Mucosa of stomach (tissue), 1 donor: ENCODE measurements around the gene FBXW7.

Experiments
- H3K27me3 ChIP-seq: one replicate; pipeline ENCODE4 v1.7.0; 2013; ENCODE audit warnings: mild to moderate bottlenecking, low read length; ENCODE audit not compliant: control insufficient read depth, insufficient read depth
- H3K36me3 ChIP-seq: one replicate; pipeline ENCODE4 v1.7.0; 2013; ENCODE audit warnings: low read length; ENCODE audit not compliant: control insufficient read depth, insufficient read depth
- H3K4me1 ChIP-seq: one replicate; pipeline ENCODE4 v1.7.0; 2013; ENCODE audit warnings: mild to moderate bottlenecking, low read length; ENCODE audit not compliant: control insufficient read depth, insufficient read depth
- H3K4me3 ChIP-seq: one replicate; pipeline ENCODE4 v1.7.0; 2013; ENCODE audit warnings: low read length
- H3K9ac ChIP-seq: one replicate; pipeline ENCODE4 v1.7.0; 2013; ENCODE audit warnings: mild to moderate bottlenecking, low read length, moderate library complexity
- H3K9me3 ChIP-seq: one replicate; pipeline ENCODE4 v1.7.0; 2013; ENCODE audit warnings: mild to moderate bottlenecking, low read length, moderate library complexity; ENCODE audit not compliant: control insufficient read depth
- donor health status: Pancreatic carcinoma.

Gene FBXW7

DNA sequence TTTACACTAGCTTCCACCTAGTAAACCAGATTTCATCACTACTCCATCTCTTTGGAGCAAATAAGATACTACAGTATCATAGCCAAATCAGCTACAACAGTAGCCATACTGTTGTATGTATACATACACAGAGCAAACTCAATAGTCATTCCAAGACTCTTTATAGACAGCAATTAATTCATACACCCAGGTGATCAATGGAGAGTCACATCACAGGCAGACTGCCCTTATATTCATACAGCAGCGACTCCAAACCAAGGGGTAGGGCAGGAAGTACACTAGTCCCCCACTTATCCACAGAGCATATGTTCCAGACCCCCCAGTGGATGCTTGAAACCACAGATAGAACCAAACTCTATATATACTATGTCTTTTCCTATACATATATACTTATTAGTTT, 76.6 kb downstream of the FBXW7 start:
- H3K9me3 ChIP-seq, result no peaks in the 10 kb centered on the region
- H3K9ac ChIP-seq, result no peak overlapping the region
- H3K4me1 ChIP-seq, result no peaks in the 10 kb centered on the region
- H3K4me3 ChIP-seq, result no peak overlapping the region
- H3K36me3 ChIP-seq, result no peaks in the 10 kb centered on the region
- no peaks in the 10 kb centered on the region for H3K27me3 ChIP-seq

DNA sequence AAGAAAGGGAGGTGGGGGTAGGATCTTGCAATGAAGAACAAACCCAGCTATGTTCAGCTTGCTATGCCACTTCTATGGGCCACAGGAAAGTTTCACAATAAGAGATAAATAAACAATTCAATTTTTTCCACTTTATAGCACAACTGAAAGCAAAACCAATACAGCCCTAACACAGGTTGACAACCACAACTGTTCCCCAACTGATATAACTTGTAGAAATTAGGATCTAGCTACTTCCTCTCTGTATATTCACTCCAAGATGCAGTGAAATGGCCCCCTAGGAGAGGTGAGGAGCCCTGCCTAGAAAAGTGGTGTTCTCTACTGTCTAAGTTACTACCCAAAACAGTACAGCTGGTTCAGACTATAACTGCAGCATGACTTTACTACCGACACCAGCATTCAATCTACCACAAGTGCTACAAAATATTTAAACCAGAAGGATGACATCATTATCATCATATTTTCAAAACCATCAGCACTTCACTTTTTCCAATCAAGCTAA, 77.0 kb downstream of the FBXW7 start:
- Histone ChIP-seq H3K36me3 (no peaks in the 10 kb centered on the region), H3K4me1 (no peaks in the 10 kb centered on the region)

DNA sequence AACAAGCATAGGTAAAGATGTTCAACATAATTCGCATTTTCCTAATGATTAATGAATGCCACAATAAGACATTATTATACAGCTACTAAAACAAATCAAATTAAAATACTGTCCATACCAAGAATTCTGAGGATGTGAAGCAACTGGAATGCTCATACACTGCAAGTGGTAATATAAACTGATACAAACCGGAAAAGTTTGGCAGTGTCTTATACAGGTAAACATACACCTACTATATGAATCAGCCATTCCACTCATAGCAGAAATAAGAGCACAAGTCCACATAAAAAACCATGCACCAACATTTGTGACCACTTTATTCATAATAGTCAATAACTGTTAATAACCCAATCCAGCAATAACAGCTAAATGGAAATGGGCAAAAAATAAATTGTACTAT, 79.3 kb downstream of the FBXW7 start:
- Histone ChIP-seq H3K9ac (no peak overlapping the region), H3K4me1 (no peaks in the 10 kb centered on the region), H3K9me3 (no peaks in the 10 kb centered on the region), H3K36me3 (no peaks in the 10 kb centered on the region), H3K27me3 (no peaks in the 10 kb centered on the region), H3K4me3 (no peak overlapping the region)

More for the DNA sequence above, 77.0 kb downstream of the FBXW7 start:
- Histone ChIP-seq H3K27me3 (no peaks in the 10 kb centered on the region), H3K9me3 (no peaks in the 10 kb centered on the region), H3K4me3 (no peak overlapping the region), H3K9ac (no peak overlapping the region)

DNA sequence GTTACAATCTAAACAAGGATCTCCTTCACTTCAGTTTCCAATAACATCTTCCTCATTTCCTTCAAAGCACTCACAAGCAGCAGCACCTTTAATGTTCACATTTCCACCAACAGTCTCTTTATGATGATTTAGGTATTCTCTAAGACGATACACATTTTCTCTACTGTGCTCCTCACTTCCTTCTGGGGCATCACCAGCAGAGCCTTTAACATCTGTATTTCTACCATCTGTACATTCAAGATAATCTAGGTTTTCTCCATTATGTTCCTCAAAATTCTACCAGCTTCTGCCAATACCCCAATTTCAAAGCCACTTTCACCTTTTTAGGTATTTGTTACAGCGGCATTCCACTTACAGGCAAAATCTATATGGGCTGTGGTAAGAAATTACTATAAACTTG, 80.6 kb downstream of the FBXW7 start:
- no peaks in the 10 kb centered on the region for H3K9me3 ChIP-seq
- no peak overlapping the region for H3K9ac ChIP-seq
- H3K4me1 ChIP-seq, result no peaks in the 10 kb centered on the region
- no peaks in the 10 kb centered on the region for H3K27me3 ChIP-seq
- no peaks in the 10 kb centered on the region for H3K36me3 ChIP-seq
- H3K4me3 ChIP-seq, result no peak overlapping the region

DNA sequence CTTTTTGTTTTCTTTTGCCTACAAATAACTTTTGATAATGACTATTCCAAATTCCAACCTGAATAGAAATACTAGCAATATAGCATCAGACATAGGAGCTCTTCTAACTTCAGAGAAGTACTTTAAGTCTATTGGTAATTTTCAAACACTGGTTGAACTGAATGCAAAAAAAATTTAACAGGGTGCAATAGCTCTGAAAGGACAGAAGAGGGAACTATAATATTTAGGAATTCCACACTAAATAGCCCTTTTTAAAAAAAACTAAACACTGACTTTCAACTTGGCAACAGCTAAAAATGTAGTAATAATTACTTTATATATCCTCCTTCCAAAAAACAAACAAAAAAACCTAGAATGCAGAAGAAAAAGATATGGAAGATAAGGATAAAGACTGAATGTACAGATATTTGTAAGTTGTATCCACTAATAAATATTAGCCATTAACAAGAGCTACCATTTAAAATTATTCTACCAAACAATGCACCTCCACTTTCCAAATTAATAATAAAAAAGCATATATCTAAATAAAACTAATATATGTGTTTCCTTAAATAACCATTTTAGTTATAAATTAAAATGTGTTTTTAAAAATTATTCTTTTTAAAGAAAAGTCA, 81.4 kb downstream of the FBXW7 start:
- Histone ChIP-seq H3K4me1 (no peaks in the 10 kb centered on the region), H3K9me3 (no peaks in the 10 kb centered on the region), H3K9ac (no peak overlapping the region), H3K36me3 (no peaks in the 10 kb centered on the region), H3K4me3 (no peak overlapping the region), H3K27me3 (no peaks in the 10 kb centered on the region)

DNA sequence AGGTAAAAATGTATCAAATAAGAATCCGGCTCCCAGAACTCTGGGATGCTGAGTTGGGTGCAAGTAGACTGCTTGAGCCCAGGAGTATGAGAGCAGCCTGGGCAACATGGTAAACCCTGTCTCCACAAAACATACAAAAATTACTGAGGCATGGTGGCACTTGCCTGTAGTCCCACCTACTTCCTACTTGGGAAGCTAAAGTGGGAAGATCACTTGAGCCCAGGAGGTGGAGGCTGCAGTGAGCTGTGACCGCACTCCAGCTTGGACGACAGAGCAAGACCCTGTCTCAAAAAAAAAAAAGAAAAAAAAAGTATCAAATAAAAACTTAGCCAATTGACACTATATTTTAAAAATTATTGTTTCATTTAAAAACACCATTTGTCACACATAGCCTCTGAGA, 84.4 kb downstream of the FBXW7 start:
- Histone ChIP-seq H3K9ac (no peak overlapping the region), H3K9me3 (no peaks in the 10 kb centered on the region), H3K27me3 (no peaks in the 10 kb centered on the region), H3K4me1 (no peaks in the 10 kb centered on the region), H3K36me3 (no peaks in the 10 kb centered on the region), H3K4me3 (no peak overlapping the region)

DNA sequence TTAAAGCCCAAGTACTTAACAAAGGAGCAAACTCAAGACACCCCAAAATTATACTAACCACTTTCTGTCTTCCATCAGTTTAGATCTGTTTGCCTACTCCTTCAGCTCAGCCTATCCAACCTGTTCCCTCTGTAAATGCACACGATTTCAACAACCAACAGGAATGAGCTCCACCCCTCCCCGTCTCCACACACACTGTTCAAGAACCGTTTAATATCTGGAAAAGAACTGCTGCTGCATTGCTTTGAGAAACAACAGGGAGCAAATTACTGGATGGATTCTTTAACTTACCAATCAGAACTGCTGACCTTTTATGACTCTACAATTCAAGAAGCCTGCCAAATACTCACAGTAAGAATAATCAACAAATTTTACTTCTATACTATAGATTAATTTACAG, 87.0 kb downstream of the FBXW7 start:
- no peaks in the 10 kb centered on the region for H3K9me3 ChIP-seq
- H3K4me3 ChIP-seq, result no peak overlapping the region
- H3K36me3 ChIP-seq, result no peaks in the 10 kb centered on the region
- H3K9ac ChIP-seq, result no peak overlapping the region
- H3K4me1 ChIP-seq, result no peaks in the 10 kb centered on the region
- H3K27me3 ChIP-seq, result no peaks in the 10 kb centered on the region

DNA sequence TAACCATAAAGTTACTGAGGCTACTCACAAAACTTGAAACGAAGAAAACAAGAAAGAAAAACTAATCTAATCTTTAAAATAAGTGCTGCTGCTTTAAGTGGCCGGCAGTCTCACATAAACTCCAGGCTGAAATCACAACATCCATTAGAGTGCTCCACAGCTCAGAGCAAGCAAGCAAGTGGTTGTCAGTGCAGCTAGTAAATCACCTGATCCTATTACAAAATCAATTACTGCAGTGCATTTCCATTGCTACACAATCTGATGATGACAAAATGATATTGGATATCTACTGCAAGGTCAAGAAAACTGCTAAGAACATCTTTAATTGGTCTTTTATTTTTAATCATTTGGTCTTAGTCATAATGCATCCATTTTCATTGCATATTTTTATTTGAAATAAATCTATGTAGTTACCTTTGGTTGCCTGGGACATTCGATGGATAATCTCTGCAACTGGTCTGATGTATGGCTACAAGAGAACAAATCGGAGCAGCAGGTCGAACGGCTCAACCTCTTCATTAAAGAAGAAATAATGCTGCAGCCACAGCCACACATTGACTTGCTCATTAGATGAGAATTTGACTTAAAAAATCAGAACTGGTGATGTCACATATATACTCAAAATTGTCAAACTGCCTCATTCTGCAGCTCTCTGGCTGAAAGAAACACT, 87.7 kb downstream of the FBXW7 start:
- no peak overlapping the region for H3K9ac ChIP-seq
- no peaks in the 10 kb centered on the region for H3K9me3 ChIP-seq
- no peaks in the 10 kb centered on the region for H3K27me3 ChIP-seq
- no peaks in the 10 kb centered on the region for H3K4me1 ChIP-seq
- no peak overlapping the region for H3K4me3 ChIP-seq
- H3K36me3 ChIP-seq, result no peaks in the 10 kb centered on the region

DNA sequence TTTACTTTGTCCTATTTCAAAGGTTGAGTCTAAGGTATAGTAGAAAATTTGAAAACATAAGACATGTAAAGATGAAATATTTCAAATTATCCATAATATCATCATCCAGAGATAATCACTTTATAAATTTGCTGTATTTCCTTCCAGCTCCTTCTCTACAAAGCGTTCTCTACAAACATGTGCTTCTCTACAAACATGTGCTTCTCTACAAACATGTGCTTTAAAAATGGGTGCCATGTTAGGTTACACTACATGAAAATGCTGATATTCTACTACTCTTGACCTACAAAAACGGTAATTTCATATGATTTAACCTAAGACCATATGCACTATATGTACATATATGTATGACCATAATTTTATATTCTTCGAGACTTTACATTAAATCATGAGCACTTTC, 92.0 kb downstream of the FBXW7 start:
- Histone ChIP-seq H3K4me3 (no peak overlapping the region), H3K36me3 (no peaks in the 10 kb centered on the region), H3K4me1 (no peaks in the 10 kb centered on the region), H3K9me3 (no peaks in the 10 kb centered on the region), H3K27me3 (no peaks in the 10 kb centered on the region), H3K9ac (no peak overlapping the region)

DNA sequence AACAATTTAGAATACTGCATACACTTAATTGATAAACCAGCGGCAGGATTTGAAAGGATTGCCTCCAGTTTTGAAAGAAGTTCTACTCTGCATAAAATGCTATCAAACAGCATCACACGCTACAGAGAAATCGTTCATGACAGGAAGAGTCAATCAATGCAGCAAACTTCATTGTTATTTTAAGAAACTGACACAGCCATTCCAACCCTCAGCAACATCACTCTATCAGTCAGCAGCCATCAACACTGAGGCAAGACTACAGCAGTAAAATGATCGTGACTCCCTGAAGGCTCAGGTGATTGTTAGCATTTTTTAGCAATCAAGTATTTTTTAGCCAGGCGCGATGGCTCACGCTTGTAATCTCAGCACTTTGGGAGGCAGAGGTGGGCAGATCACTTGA, 98.3 kb downstream of the FBXW7 start:
- no peaks in the 10 kb centered on the region for H3K9me3 ChIP-seq
- no peak overlapping the region for H3K9ac ChIP-seq
- no peaks in the 10 kb centered on the region for H3K36me3 ChIP-seq
- no peaks in the 10 kb centered on the region for H3K4me1 ChIP-seq
- H3K4me3 ChIP-seq, result no peak overlapping the region
- no peaks in the 10 kb centered on the region for H3K27me3 ChIP-seq

DNA sequence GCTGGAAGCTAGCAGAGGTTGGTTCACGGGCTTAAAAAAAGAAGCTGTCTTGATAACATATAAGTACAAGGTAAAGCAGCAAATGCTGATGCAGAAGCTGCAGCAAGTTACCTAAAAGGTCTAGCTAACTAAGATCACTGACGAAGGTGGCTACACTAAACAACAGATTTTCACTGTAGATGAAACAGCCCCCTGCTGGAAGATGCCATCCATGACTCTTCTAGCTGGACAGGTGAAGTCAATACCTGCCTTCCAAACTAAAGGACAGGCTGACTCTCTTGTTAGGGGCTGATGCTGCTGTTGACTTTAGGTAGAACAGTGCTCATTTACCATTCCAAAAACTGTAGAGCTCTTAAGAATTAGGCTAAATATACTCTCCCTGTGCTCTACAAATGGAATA, 99.5 kb downstream of the FBXW7 start:
- no peaks in the 10 kb centered on the region for H3K4me1 ChIP-seq
- no peaks in the 10 kb centered on the region for H3K9me3 ChIP-seq
- no peak overlapping the region for H3K9ac ChIP-seq
- H3K27me3 ChIP-seq, result no peaks in the 10 kb centered on the region
- no peak overlapping the region for H3K4me3 ChIP-seq
- no peaks in the 10 kb centered on the region for H3K36me3 ChIP-seq

DNA sequence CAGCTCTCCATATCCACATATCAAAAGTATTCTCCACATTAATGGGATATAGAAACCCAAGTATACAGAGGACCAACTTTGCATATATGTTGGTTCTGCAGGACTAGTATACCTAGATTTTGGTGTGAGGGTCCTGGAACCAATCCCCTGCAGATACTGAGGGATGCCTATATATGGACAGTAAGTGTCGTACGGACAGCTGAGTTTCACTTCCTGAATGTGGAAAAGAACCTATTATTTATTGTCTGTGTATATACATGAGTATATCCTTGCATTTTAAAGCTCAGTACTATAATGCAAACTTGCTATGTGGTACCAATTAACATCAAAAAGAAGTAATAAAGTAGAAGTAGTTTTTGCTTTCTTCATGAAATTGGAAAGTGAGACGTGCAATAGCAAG, 101.9 kb downstream of the FBXW7 start:
- H3K4me3 ChIP-seq, result no peak overlapping the region
- no peaks in the 10 kb centered on the region for H3K27me3 ChIP-seq
- H3K4me1 ChIP-seq, result no peaks in the 10 kb centered on the region
- H3K9ac ChIP-seq, result no peak overlapping the region
- H3K9me3 ChIP-seq, result no peaks in the 10 kb centered on the region
- no peaks in the 10 kb centered on the region for H3K36me3 ChIP-seq
